Bronchial epithelial cell (primary cell): ENCODE results near the gene DCLRE1C. TPM values are rescaled to one million over a fixed set of nuclear protein-coding genes. Genes with fewer than 3 reads are reported as not detected.
"Not testable (repeated sequence)": the region's sequence is repeated elsewhere in the genome, so short reads cannot be mapped to it uniquely, and the experiment has no call there.

Experiments
- DNase-seq: peaks from one replicate; pipeline ENCODE4 v3.0.0-alpha.2; 2010; ENCODE audit warnings: low read depth
- FAIRE-seq: peaks from 2 replicates; lab custom pipeline; 2011; peaks lifted over from hg19 to GRCh38; lab: Jason Lieb, UNC
- H3K27me3 ChIP-seq: 2 replicates; pipeline ENCODE4 v1.5.1; 2011; ENCODE audit warnings: low read length; ENCODE audit not compliant: control insufficient read depth, insufficient read depth
- H3K36me3 ChIP-seq: 2 replicates; pipeline ENCODE4 v1.5.1; 2011; ENCODE audit warnings: low read length; ENCODE audit not compliant: control insufficient read depth, insufficient read depth
- H3K4me3 ChIP-seq: 2 replicates; pipeline ENCODE4 v1.5.1; 2011; ENCODE audit warnings: mild to moderate bottlenecking, low read depth, low read length, control low read depth
- CTCF ChIP-seq: IDR thresholded peaks from 2 replicates; pipeline ENCODE4 v1.5.1; 2011; ENCODE audit warnings: mild to moderate bottlenecking, moderate library complexity, low read length, control low read depth, inconsistent platforms; ENCODE audit not compliant: insufficient read depth, severe bottlenecking
- total RNA-seq: library from RNA; depleted of rRNA; stranded (reverse); fragments of >200 nt; gene quantifications from 2 replicates; pipeline ENCODE4 v1.2.1, GENCODE V29; 2014

Gene DCLRE1C
- total RNA-seq, 1 donor from 2014 or later: 9.0 TPM

GRCh38 chr10:14949291-14949690, 4.6 kb downstream of the DCLRE1C start:
- TF ChIP-seq CTCF: no peak
- Histone ChIP-seq H3K27me3 (no peaks in the 10 kb centered on the region), H3K36me3 (peaks cover 1% of the 10 kb centered on the region), H3K4me3 (no peak overlapping the region)
- DNase-seq (no peak), FAIRE-seq (no peak)

GRCh38 chr10:14947268-14947667, 6.6 kb downstream of the DCLRE1C start:
- no peak overlapping the region for H3K4me3 ChIP-seq
- H3K27me3 ChIP-seq: no peaks in the 10 kb centered on the region
- no peak for FAIRE-seq
- no peak for DNase-seq
- no peak for TF ChIP-seq CTCF
- H3K36me3 ChIP-seq: peaks cover 1% of the 10 kb centered on the region

GRCh38 chr10:14945108-14945507, 8.8 kb downstream of the DCLRE1C start:
- FAIRE-seq (no peak), DNase-seq (peak; percentile 69)
- Histone ChIP-seq H3K27me3 (no peaks in the 10 kb centered on the region), H3K36me3 (peaks cover 1% of the 10 kb centered on the region), H3K4me3 (no peak overlapping the region)
- no peak for TF ChIP-seq CTCF

- DNase-seq, H3K27me3 ChIP-seq, H3K4me3 ChIP-seq, H3K36me3 ChIP-seq: not testable (repeated sequence)
- FAIRE-seq: peak; percentile 64
Observed at GRCh38 chr10:14942950-14943338, 11.0 kb downstream of the DCLRE1C start.

GRCh38 chr10:14942147-14942949, 11.5 kb downstream of the DCLRE1C start:
- not testable (repeated sequence) for H3K36me3 ChIP-seq, H3K27me3 ChIP-seq, H3K4me3 ChIP-seq
- DNase-seq: peak; percentile 17
- FAIRE-seq: peak; percentile 97

- not testable (repeated sequence) for DNase-seq, H3K4me3 ChIP-seq, FAIRE-seq, H3K27me3 ChIP-seq, H3K36me3 ChIP-seq
Observed at GRCh38 chr10:14938971-14939370, 14.9 kb downstream of the DCLRE1C start.

GRCh38 chr10:14936584-14936983, 17.3 kb downstream of the DCLRE1C start:
- Histone ChIP-seq H3K27me3 (no peaks in the 10 kb centered on the region), H3K36me3 (peaks cover 2% of the 10 kb centered on the region), H3K4me3 (no peak overlapping the region)
- no peak for DNase-seq
- no peak for FAIRE-seq
- TF ChIP-seq CTCF: no peak
